SK-N-MC (cell line): ENCODE data around the gene NOC2L.
"Not testable (repeated sequence)": the region's sequence is repeated elsewhere in the genome, so short reads cannot be mapped to it uniquely, and the experiment has no call there.

Experiments used
- DNase-seq: peaks from one replicate; pipeline ENCODE4 v3.0.0-alpha.2; 2011; ENCODE audit warnings: low read depth, low spot score
- H3K27ac ChIP-seq: fragments of 200-600 bp; sonication (generic); 2 replicates; pipeline ENCODE4 v1.5.1; 2016; ENCODE audit warnings: mixed run types
- H3K36me3 ChIP-seq: fragments of 200-600 bp; sonication (generic); 2 replicates; pipeline ENCODE4 v1.6.1; 2017; ENCODE audit warnings: antibody characterized with exemption, low read length, mixed read lengths; ENCODE audit not compliant: insufficient read depth
- H3K4me3 ChIP-seq: fragments of 200-600 bp; sonication (generic); 2 replicates; pipeline ENCODE4 v1.5.1; 2016
- H3K9ac ChIP-seq: fragments of 200-600 bp; sonication (generic); 2 replicates; pipeline ENCODE4 v1.8.0; 2017; ENCODE audit warnings: mixed run types, mixed read lengths; ENCODE audit not compliant: insufficient read length
- H3K9me3 ChIP-seq: fragments of 200-600 bp; sonication (generic); 2 replicates; pipeline ENCODE4 v1.6.1; 2017; ENCODE audit warnings: low read depth, mild to moderate bottlenecking, antibody characterized with exemption, low read length, moderate library complexity, mixed read lengths
- EZH2 ChIP-seq: fragments of 200-600 bp; sonication (generic); IDR thresholded peaks from one replicate; pipeline ENCODE4 v1.6.1; 2017; ENCODE audit warnings: antibody characterized with exemption
- FOXP2 ChIP-seq: optimal IDR thresholded peaks from 2 replicates; pipeline ENCODE3; 2011; ENCODE audit warnings: mild to moderate bottlenecking, moderate library complexity; ENCODE audit not compliant: insufficient read depth; ENCODE audit errors: extremely low read length, control extremely low read depth
- POLR2AphosphoS5 ChIP-seq: IDR thresholded peaks from 2 replicates; pipeline ENCODE4 v1.6.1; 2012; ENCODE audit warnings: mild to moderate bottlenecking, low read depth, low read length, borderline replicate concordance

NOC2L gene

DNA sequence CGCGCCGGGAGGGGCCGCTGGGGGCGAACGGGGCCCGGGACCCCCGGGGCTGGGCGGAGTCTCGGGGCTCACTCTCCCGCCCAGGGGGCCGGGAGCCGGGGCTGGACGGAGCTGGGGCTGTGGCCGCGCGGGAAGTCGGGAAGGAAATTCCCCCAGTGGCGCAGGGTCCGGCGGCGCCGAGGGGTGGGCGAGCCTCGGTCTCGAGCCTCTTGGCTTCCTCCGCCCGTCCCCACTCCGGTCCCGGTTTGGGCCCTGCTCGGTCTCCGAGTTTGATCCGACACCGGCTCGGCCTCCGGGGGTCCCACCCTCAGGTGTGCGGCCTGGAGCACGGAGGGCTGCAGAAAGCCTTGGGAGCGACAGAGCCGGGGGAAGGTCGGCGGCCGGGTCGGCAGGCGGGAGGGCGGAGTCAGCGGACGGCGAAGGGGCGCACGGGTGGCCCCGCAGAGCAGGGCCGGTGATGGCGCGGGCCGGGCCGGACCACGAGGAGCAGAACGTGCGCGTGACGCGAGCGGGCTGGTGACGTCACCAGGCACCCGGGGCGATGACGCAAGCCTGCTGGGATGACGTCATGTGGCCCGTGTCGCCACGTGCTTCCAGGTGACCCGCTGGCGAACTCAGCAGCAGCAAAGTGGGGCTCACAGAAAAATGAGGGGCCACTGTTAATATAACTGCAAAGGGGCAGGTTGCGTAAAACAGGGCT, 41.5 kb upstream of the NOC2L start:
- no peak for DNase-seq
- H3K36me3 ChIP-seq: no peaks in the 10 kb centered on the region
- H3K9me3 ChIP-seq: no peaks in the 10 kb centered on the region
- TF ChIP-seq POLR2AphosphoS5: no peak; the same call in 1 of the 2 replicates
- TF ChIP-seq FOXP2: no peak
- no peak for TF ChIP-seq EZH2
- H3K9ac ChIP-seq: peak overlapping the region; percentile 99
- H3K4me3 ChIP-seq: peak overlapping the region; percentile 98
- peak overlapping the region; percentile 98 for H3K27ac ChIP-seq

GRCh38 chr1:999725-1000356, 40.8 kb upstream of the NOC2L start, which contains the start of gene HES4:
HES4 (minus strand) TSS chr1:1000097; CDS start chr1:999973, 124 bp downstream.
- H3K27ac ChIP-seq: peak within 1 kb of the TSS; percentile 98
- DNase-seq: peak; percentile 40
- H3K9ac ChIP-seq: peak within 1 kb of the TSS; percentile 99
- TF ChIP-seq POLR2AphosphoS5 (0 out of 2 replicates have a peak, but pooled peaks have one; percentile 15), EZH2 (no peak)
- H3K9me3 ChIP-seq: no peaks in the 10 kb centered on the region
- peak within 1 kb of the TSS; percentile 98 for H3K4me3 ChIP-seq
- H3K36me3 ChIP-seq: no peaks in the 10 kb centered on the region

DNA sequence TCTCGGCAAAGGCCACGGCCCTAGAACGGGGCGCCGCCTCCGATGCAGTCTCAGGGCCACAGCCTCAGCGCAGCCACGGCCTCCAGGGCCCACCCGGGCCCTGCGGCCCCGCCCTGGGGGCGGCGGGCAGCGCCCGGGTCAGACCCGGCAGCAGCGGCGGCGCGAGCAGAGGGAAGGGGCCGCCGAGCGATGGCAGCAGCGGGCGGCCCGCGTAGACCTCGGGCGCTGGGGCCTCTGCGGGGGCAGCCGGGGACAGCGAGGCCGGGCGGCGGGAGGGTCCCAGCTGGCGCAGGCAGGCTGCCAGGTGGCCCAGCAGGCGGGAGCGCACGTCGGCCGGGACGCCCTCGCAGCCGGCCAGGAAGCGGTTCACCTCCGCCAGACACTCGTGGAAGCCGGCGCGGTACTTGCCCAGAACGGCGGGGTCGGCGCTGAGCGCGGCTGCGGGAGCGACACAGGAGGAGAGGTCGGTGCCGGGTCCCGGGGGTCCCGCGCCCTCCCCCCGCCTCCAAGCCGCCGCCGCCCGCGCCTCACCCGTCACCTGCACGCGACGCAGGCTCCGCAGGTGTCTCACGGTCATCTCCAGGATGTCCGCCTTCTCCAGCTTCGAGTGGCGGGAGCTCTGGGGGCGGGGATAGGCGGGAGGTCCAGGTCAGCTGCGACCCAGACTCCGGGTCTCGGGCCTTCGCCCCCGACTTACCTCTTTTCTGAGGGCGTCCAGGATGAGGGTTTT, 40.1 kb upstream of the NOC2L start:
- Histone ChIP-seq H3K4me3 (peak overlapping the region; percentile 98), H3K9ac (peak overlapping the region; percentile 99), H3K9me3 (no peaks in the 10 kb centered on the region), H3K36me3 (no peaks in the 10 kb centered on the region), H3K27ac (peak overlapping the region; percentile 81)
- DNase-seq: no peak
- TF ChIP-seq POLR2AphosphoS5: no peak
- TF ChIP-seq FOXP2: no peak
- no peak for TF ChIP-seq EZH2

DNA sequence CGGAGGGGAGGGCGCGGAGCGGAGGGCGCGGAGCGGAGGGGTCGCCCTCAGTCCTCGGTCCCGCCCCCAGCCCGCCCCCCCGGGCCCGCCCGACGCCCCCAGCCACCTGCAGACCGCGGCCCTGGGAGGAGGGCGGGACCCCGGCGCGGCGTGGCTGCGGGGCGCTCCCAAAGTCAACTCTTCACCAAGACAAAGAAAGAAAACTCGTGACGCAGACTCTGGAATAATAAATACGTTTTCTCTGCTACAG, 39.6 kb upstream of the NOC2L start:
- peak; percentile 45; the same call in 1 of the 2 replicates for TF ChIP-seq POLR2AphosphoS5
- TF ChIP-seq EZH2: no peak
- no peaks in the 10 kb centered on the region for H3K9me3 ChIP-seq
- H3K9ac ChIP-seq: peak overlapping the region; percentile 99
- H3K27ac ChIP-seq: peak overlapping the region; percentile 68
- DNase-seq: no peak
- peak overlapping the region; percentile 98 for H3K4me3 ChIP-seq
- H3K36me3 ChIP-seq: no peaks in the 10 kb centered on the region

GRCh38 chr1:997993-998744, 39.1 kb upstream of the NOC2L start:
- H3K27ac ChIP-seq: no peak overlapping the region
- TF ChIP-seq POLR2AphosphoS5 (no peak; the same call in 1 of the 2 replicates), FOXP2 (no peak), EZH2 (no peak)
- no peak overlapping the region for H3K9ac ChIP-seq
- peak overlapping the region; percentile 98 for H3K4me3 ChIP-seq
- H3K36me3 ChIP-seq: no peaks in the 10 kb centered on the region
- H3K9me3 ChIP-seq: no peaks in the 10 kb centered on the region
- no peak for DNase-seq

DNA sequence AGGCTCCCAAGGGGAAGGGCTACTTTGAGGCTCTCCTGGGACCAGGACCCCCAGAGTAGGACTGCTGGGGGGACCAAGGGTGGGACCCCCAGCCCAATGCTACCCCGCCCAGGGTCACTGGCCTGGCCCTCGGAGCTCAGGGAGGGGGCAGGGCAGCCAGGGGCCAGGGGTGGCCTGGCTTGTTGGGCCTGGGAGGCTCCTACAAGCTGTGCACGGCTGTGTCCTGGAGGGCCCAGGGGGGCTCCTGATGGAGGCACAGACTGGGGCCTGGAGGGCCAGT, 38.6 kb upstream of the NOC2L start:
- H3K36me3 ChIP-seq: no peaks in the 10 kb centered on the region
- no peak overlapping the region for H3K4me3 ChIP-seq
- DNase-seq: no peak
- H3K9me3 ChIP-seq: no peaks in the 10 kb centered on the region
- no peak overlapping the region for H3K27ac ChIP-seq
- H3K9ac ChIP-seq: no peak overlapping the region
- TF ChIP-seq POLR2AphosphoS5: no peak
- TF ChIP-seq FOXP2: no peak
- no peak for TF ChIP-seq EZH2

DNA sequence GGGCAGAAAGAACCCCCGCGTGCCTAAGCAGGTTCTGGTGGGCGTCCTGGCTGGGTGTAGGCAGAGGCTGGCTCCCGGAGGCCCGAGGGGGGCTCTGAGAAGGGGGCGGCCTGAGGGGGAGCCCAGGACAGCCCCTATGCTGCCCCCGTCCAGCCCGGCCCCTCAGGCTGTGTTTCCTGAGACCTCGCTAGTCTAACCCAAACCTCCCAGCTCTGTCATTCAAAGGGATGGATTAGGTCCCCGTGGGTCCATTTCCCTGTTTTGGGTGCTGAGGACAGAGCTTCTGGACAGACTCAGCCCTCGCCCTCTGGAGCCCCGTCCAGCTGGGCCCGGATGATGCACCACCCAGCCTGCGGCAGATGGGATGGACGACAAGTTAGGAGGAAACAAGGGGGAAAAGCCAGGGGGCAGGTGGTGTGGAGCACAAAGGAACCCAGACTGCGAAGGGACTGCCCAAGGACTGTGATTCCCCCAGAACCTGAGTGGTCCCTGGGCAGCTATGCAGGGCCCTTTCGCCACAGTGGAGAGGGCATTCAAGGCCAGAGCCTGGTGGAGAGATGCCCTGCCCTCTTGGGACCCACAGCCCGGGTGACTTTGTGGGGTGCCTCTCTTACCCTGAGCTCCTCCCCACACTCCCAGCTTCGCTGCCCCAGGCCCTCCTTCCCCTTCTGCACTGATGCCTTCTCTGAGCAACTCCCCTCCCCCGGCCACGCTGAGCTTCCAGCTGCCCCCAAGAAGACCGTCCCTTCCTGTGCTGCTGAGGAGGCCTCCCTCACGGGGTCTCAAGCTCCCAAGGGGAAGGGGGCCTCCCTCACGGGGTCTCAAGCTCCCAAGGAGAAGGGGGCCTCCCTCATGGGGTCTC, 38.0 kb upstream of the NOC2L start:
- DNase-seq: no peak
- Histone ChIP-seq H3K9ac (no peak overlapping the region), H3K9me3 (no peaks in the 10 kb centered on the region), H3K4me3 (no peak overlapping the region), H3K36me3 (no peaks in the 10 kb centered on the region), H3K27ac (no peak overlapping the region)
- TF ChIP-seq POLR2AphosphoS5 (no peak), FOXP2 (no peak), EZH2 (no peak)

- H3K27ac ChIP-seq: no peak overlapping the region
- H3K9ac ChIP-seq: no peak overlapping the region
- TF ChIP-seq POLR2AphosphoS5: no peak
- TF ChIP-seq FOXP2: no peak
- no peak for TF ChIP-seq EZH2
- no peaks in the 10 kb centered on the region for H3K36me3 ChIP-seq
- H3K4me3 ChIP-seq: no peak overlapping the region
- H3K9me3 ChIP-seq: no peaks in the 10 kb centered on the region
- no peak for DNase-seq
Observed at GRCh38 chr1:995665-996633, 36.9 kb upstream of the NOC2L start.

DNA sequence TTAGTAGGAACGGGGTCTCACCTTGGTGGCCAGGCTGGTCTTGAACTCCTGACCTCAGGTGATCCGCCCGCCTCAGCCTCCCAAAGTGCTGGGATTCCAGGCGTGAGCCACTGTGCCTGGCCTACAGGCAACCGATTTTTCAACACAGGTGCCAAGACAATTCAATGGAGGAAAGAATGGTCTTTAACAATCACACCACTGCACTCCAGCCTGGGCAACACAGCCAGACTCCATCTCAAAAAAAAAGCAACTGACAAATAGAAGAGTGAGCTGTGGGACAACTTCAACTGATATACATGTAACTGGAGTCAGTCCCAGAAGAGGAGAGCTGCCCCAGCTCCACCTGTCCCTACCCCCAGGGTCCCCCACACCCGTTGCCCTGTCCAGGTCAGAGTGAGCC, 35.5 kb upstream of the NOC2L start:
- not testable (repeated sequence) for DNase-seq, H3K27ac ChIP-seq, H3K36me3 ChIP-seq, H3K9me3 ChIP-seq, H3K9ac ChIP-seq, H3K4me3 ChIP-seq
